Calu3 (cell line): ENCODE data around the gene NCOA7. TPM values are rescaled to one million over a fixed set of nuclear protein-coding genes. Genes with fewer than 3 reads are reported as not detected.

Experiments
- BruUV-seq: library from RNA; stranded (reverse); fragments of 400-500 nt; replicated peaks from 2 replicates; lab custom pipeline; 2021; lab: Mats Ljungman, UMichigan
- CTCF ChIA-PET: fragments of 300-600 bp; sonication (Branson Sonifier 250); formaldehyde crosslinking; loops from one replicate; lab custom pipeline; 2022; ENCODE audit warnings: antibody characterized with exemption; lab: Charles Lee
- DNase-seq: peaks from one replicate; pipeline ENCODE4 v3.0.0; 2022
- H3K27ac Mint-ChIP-seq: one replicate; pipeline ENCODE4 v1.8.0; 2022; ENCODE audit warnings: mixed read lengths; ENCODE audit not compliant: unreplicated experiment
- H3K27me3 Mint-ChIP-seq: one replicate; pipeline ENCODE4 v1.8.0; 2022; ENCODE audit warnings: mixed read lengths; ENCODE audit not compliant: unreplicated experiment
- H3K36me3 Mint-ChIP-seq: one replicate; pipeline ENCODE4 v1.8.0; 2022; ENCODE audit warnings: mild to moderate bottlenecking, moderate library complexity, mixed read lengths; ENCODE audit not compliant: insufficient read depth, unreplicated experiment
- H3K4me1 Mint-ChIP-seq: one replicate; pipeline ENCODE4 v1.8.0; 2022; ENCODE audit warnings: mild to moderate bottlenecking, low read depth, mixed read lengths; ENCODE audit not compliant: unreplicated experiment
- H3K4me3 Mint-ChIP-seq: one replicate; pipeline ENCODE4 v1.8.0; 2022; ENCODE audit warnings: mild to moderate bottlenecking, low read depth, moderate library complexity, mixed read lengths; ENCODE audit not compliant: unreplicated experiment
- H3K9me3 Mint-ChIP-seq: one replicate; pipeline ENCODE4 v1.8.0; 2022; ENCODE audit warnings: low read depth, mixed read lengths; ENCODE audit not compliant: unreplicated experiment
- intact Hi-C: fragments of 100-400 bp; cut with micrococcal nuclease; formaldehyde crosslinking; loops from one replicate; pipeline ENCODE4 v1.10.0; 2022; ENCODE audit not compliant: unreplicated experiment
- total RNA-seq: library from RNA; stranded (reverse); gene quantifications from 2 replicates; pipeline ENCODE4 v1.2.3, GENCODE V29; 2022
- TF ChIP-seq, protein P1 (sequence below): fragments of 200-600 bp; IDR thresholded peaks from one replicate; pipeline ENCODE4 v1.8.0; 2022; ENCODE audit warnings: antibody characterized with exemption; ENCODE audit not compliant: unreplicated experiment

Gene NCOA7
- total RNA-seq, 1 experiment from 2014 or later: 102 TPM

DNA sequence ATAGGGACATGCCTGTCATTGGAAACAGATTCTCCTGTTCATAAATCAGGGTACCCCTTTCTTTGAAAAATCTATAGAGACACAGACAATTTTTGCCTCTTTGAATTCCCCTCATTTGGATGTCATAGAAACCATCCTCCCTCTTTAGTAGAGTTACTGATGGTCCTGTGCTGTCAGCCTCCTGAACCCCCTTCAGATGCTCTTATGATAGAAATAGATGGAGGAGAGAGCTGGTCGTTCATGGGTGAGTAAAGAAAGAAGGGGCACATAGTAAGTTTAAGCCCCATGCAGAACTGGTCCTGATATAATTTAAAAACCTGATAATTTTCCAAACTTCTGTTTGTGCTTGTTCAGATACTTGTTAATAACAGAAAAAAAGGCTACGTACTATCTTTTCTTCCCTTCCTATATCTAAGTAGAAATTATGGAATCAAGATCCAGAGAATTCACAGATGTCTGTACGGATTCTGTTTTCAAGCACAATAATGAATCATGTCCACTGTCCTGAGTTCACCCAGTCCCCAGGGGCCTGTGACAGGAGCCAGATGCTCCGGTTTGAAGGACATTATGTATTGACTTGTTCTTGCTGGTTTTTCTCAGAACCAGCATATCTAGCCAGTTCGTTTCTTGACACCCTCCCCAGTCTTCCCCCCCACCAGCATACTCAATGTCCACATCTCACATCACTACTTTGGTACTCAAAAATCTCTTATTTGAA lies 78.1 kb downstream of the NCOA7 start:
- H3K27me3 Mint-ChIP-seq: no peaks in the 10 kb centered on the region
- CTCF ChIA-PET: no interaction called here
- H3K4me1 Mint-ChIP-seq: peaks cover 36% of the 10 kb centered on the region
- H3K4me3 Mint-ChIP-seq: no peak overlapping the region
- no TSS peak for BruUV-seq
- no peaks in the 10 kb centered on the region for H3K9me3 Mint-ChIP-seq
- TF ChIP-seq, protein P1, sequence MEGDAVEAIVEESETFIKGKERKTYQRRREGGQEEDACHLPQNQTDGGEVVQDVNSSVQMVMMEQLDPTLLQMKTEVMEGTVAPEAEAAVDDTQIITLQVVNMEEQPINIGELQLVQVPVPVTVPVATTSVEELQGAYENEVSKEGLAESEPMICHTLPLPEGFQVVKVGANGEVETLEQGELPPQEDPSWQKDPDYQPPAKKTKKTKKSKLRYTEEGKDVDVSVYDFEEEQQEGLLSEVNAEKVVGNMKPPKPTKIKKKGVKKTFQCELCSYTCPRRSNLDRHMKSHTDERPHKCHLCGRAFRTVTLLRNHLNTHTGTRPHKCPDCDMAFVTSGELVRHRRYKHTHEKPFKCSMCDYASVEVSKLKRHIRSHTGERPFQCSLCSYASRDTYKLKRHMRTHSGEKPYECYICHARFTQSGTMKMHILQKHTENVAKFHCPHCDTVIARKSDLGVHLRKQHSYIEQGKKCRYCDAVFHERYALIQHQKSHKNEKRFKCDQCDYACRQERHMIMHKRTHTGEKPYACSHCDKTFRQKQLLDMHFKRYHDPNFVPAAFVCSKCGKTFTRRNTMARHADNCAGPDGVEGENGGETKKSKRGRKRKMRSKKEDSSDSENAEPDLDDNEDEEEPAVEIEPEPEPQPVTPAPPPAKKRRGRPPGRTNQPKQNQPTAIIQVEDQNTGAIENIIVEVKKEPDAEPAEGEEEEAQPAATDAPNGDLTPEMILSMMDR: no peak
- H3K36me3 Mint-ChIP-seq: no peaks in the 10 kb centered on the region
- no peak overlapping the region for H3K27ac Mint-ChIP-seq
- DNase-seq: no peak
- intact Hi-C loops: loop anchor here (5.0 kb wide), 3 partner anchors 33 to 78 kb away; partner anchors contain the start of gene NCOA7

DNA sequence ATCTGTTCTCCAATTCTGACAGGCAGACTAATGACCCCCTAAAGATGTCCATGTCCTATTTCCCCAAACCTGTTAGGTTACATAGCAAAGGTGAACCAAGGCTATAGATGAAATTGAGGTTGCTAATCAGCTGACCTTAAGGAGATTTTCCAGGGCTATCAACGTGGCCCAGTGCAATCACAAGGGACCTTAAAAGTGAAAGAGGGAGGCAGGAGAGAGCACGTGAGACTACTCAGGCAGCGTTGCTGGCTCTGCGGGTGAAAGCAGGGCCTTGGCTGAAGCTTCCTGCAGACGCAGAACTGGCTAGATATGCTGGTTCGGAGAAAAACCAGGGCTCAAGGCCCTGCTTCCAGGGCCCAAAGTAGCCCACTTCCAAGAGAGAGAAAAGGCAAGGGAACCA lies 78.7 kb downstream of the NCOA7 start:
- H3K4me3 Mint-ChIP-seq: no peak overlapping the region
- no peak overlapping the region for H3K27ac Mint-ChIP-seq
- CTCF ChIA-PET: no interaction called here
- BruUV-seq: no TSS peak
- no peak for DNase-seq
- TF ChIP-seq, protein P1: no peak
- intact Hi-C loops: loop anchor here (5.0 kb wide), 3 partner anchors 33 to 78 kb away; partner anchors contain the start of gene NCOA7
- no peaks in the 10 kb centered on the region for H3K27me3 Mint-ChIP-seq
- H3K4me1 Mint-ChIP-seq: peaks cover 36% of the 10 kb centered on the region
- no peaks in the 10 kb centered on the region for H3K9me3 Mint-ChIP-seq
- H3K36me3 Mint-ChIP-seq: no peaks in the 10 kb centered on the region

DNA sequence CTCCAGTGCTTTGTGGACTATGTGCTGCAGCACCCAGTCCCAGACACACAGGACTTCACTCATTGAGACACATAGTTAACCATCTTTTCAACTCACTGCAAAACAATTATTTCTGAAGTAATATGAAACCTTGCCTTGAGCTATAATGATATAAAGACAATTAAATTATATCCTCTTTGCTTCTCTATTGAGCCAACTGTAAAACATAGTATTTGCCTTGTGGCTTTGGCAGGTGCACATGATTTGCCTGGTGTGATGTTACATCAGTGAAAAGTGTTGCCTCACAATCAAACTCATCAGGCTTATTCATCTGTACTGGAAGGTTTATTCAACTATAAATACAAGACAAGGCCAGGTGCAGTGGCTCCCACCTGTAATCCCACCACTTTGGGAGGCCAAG lies 80.6 kb downstream of the NCOA7 start:
- CTCF ChIA-PET: no interaction called here
- no peaks in the 10 kb centered on the region for H3K27me3 Mint-ChIP-seq
- TF ChIP-seq, protein P1: no peak
- H3K36me3 Mint-ChIP-seq: no peaks in the 10 kb centered on the region
- no TSS peak for BruUV-seq
- no peak overlapping the region for H3K4me3 Mint-ChIP-seq
- no peak for DNase-seq
- peaks cover 36% of the 10 kb centered on the region for H3K4me1 Mint-ChIP-seq
- peaks cover 2% of the 10 kb centered on the region for H3K9me3 Mint-ChIP-seq
- intact Hi-C loops: no loop called here
- no peak overlapping the region for H3K27ac Mint-ChIP-seq

DNA sequence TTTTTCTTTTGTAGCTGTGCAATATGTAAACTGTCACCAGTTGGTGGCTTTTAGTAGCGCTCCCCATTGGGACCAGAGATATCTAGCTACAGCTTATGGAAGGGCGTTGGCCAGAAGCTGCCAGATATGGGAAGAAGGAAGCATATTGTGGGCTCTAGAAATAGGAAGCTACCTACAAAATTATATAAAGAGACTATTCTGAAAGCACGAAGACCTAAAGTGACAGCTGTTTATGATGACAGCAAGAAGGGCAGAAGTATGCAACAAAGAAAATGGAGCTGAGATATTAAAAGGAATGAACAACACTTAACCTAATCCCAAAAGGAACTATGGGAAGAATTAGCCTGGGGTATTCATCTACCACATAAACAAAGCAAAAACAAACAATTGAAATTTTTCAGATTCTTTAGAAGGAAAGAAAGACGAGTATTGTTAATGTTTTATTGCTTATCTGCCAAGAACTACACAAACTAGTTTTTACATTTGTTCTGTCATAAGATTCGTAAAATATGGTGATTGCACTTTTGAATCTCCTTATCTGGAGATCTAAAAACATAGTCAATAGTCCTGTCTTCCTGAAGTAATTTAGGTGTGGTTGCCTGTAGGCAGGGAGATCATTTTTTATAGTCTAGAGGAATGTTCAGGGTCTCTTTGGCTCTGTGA lies 81.6 kb downstream of the NCOA7 start:
- DNase-seq: no peak

More for the DNA sequence above, 81.6 kb downstream of the NCOA7 start:
- no TSS peak for BruUV-seq
- Mint-ChIP-seq H3K36me3 (no peaks in the 10 kb centered on the region), H3K27ac (peak overlapping the region; percentile 58), H3K4me1 (peaks cover 36% of the 10 kb centered on the region), H3K4me3 (no peak overlapping the region), H3K9me3 (peaks cover 2% of the 10 kb centered on the region), H3K27me3 (no peaks in the 10 kb centered on the region)
- TF ChIP-seq, protein P1: no peak
- intact Hi-C loops: no loop called here
- CTCF ChIA-PET: interaction anchor here (0.6 to 1.0 kb wide), 4 partner anchors 27 to 1095 kb away, joined by 3 to 5 read pairs (median 4); partner anchors contain the start of gene NCOA7
